ENCODE data around the gene NTM. TPM values are rescaled to one million over a fixed set of nuclear protein-coding genes. Genes with fewer than 3 reads are reported as not detected.
A peak's percentile ranks its signal among the peaks of the same experiment; 100 is the strongest.

Gene NTM
- polyA plus RNA-seq, 1 donor, result 44.4 TPM

GRCh38 chr11:131372234-131372962 is 2.0 kb downstream of the NTM start:
- no peak for DNase-seq

GRCh38 chr11:131373095-131373725 is 2.8 kb downstream of the NTM start:
- DNase-seq, result no peak

- DNase-seq, result no peak
Measured at GRCh38 chr11:131373756-131374155, 3.3 kb downstream of the NTM start.

GRCh38 chr11:131375421-131375820 is 5.0 kb downstream of the NTM start:
- no peak for DNase-seq

- DNase-seq, result no peak
Measured at GRCh38 chr11:131375915-131376314, 5.5 kb downstream of the NTM start.

GRCh38 chr11:131378931-131379330 is 8.5 kb downstream of the NTM start:
- no peak for DNase-seq

- no peak for DNase-seq
Measured at GRCh38 chr11:131385763-131386390, 15.5 kb downstream of the NTM start.

GRCh38 chr11:131386408-131386807 is 16.0 kb downstream of the NTM start:
- no peak for DNase-seq

- DNase-seq, result no peak
Measured at GRCh38 chr11:131388030-131388429, 17.6 kb downstream of the NTM start.

- DNase-seq, result no peak
Measured at GRCh38 chr11:131389582-131389981, 19.2 kb downstream of the NTM start.

- DNase-seq, result no peak
Measured at GRCh38 chr11:131391176-131391575, 20.8 kb downstream of the NTM start.

GRCh38 chr11:131392528-131393255 is 22.3 kb downstream of the NTM start:
- no peak for DNase-seq

- no peak for DNase-seq
Measured at GRCh38 chr11:131393691-131394090, 23.3 kb downstream of the NTM start.

GRCh38 chr11:131397675-131398074 is 27.3 kb downstream of the NTM start:
- no peak for DNase-seq

GRCh38 chr11:131402040-131402439 is 31.6 kb downstream of the NTM start:
- no peak for DNase-seq

GRCh38 chr11:131404010-131404409 is 33.6 kb downstream of the NTM start:
- no peak for DNase-seq

GRCh38 chr11:131408025-131408640 is 37.7 kb downstream of the NTM start:
- peak; percentile 38 for DNase-seq

GRCh38 chr11:131409345-131409744 is 38.9 kb downstream of the NTM start:
- DNase-seq, result no peak

GRCh38 chr11:131411636-131412035 is 41.2 kb downstream of the NTM start:
- DNase-seq, result no peak

GRCh38 chr11:131412061-131412460 is 41.6 kb downstream of the NTM start:
- DNase-seq, result no peak

- no peak for DNase-seq
Measured at GRCh38 chr11:131413217-131413616, 42.8 kb downstream of the NTM start.

- DNase-seq, result no peak
Measured at GRCh38 chr11:131418189-131418588, 47.8 kb downstream of the NTM start.
